Lower leg skin (tissue), 3 donors: ENCODE measurements around the gene RPP14.
"Not testable (repeated sequence)": the region's sequence is repeated elsewhere in the genome, so short reads cannot be mapped to it uniquely, and the experiment has no call there.

ENCODE experiments used
- POLR2A ChIP-seq, 2 donors: fragments of 450-650 bp; IDR thresholded peaks; one replicate each; pipeline ENCODE4 v1.6.1; 2016 to 2017; ENCODE audit warnings: antibody characterized with exemption in 2 of 2, mild to moderate bottlenecking in 1 of 2, moderate library complexity in 1 of 2
- TF ChIP-seq, protein P1 (sequence below), 3 donors: fragments of 450-650 bp; IDR thresholded peaks; one replicate each; pipeline ENCODE4 v1.5.1; 2016; ENCODE audit warnings: antibody characterized with exemption in 3 of 3, mild to moderate bottlenecking in 3 of 3, moderate library complexity in 2 of 3

DNA sequence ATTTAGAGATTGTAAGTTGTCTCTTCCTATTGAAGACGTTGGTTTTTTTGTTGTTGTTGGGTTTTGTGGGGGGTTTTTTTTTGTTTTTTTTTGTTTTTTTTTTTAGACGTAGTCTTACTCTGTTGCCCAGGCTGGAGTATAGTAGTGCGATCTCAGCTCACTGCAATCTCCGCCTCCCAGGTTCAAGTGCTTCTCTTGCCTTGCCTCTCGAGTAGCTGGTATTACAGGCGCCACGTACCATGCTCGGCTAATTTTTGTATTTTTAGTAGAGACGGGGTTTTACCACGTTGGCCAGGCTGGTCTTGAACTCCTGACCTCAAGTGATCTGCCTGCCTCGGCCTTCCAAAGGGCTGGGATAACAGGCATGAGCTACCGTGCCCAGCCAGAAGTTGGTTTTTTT is 33.1 kb downstream of the RPP14 start:
- TF ChIP-seq, protein P1, sequence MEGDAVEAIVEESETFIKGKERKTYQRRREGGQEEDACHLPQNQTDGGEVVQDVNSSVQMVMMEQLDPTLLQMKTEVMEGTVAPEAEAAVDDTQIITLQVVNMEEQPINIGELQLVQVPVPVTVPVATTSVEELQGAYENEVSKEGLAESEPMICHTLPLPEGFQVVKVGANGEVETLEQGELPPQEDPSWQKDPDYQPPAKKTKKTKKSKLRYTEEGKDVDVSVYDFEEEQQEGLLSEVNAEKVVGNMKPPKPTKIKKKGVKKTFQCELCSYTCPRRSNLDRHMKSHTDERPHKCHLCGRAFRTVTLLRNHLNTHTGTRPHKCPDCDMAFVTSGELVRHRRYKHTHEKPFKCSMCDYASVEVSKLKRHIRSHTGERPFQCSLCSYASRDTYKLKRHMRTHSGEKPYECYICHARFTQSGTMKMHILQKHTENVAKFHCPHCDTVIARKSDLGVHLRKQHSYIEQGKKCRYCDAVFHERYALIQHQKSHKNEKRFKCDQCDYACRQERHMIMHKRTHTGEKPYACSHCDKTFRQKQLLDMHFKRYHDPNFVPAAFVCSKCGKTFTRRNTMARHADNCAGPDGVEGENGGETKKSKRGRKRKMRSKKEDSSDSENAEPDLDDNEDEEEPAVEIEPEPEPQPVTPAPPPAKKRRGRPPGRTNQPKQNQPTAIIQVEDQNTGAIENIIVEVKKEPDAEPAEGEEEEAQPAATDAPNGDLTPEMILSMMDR (IDR thresholded peaks at IDR 0.05), result not testable (repeated sequence)
- not testable (repeated sequence) for TF ChIP-seq POLR2A (IDR thresholded peaks at IDR 0.05)
